T47D (cell line): ENCODE data around the gene NOTCH4.

Experiments
- DNase-seq, 2 experiments: peaks; one replicate each; pipeline versions ENCODE4 v3.0.0 to v3.0.0-alpha.2; 2011 to 2012; ENCODE audit warnings: low read depth in 1 of 2, low spot score in 1 of 2
- JUND ChIP-seq: IDR thresholded peaks from 2 replicates; pipeline ENCODE4 v1.6.1; 2012; ENCODE audit warnings: low read depth
- in situ Hi-C: cut with HindIII; loops from 2 replicates; pipeline ENCODE4 v1.10.0; 2016; ENCODE audit warnings: low sequenced_read_pairs, low pct_unique_long_range_greater_than_20kb

The NOTCH4 gene

GRCh38 chr6:32170294-32170693 is 53.6 kb downstream of the NOTCH4 start:
- in situ Hi-C loops, result no loop called here
- TF ChIP-seq JUND, result no peak
- no peak for DNase-seq

GRCh38 chr6:32168807-32169591 is 54.9 kb downstream of the NOTCH4 start:
- in situ Hi-C loops, result no loop called here
- TF ChIP-seq JUND, result no peak
- no peak for DNase-seq

- no peak for DNase-seq
- in situ Hi-C loops, result no loop called here
- no peak for TF ChIP-seq JUND
Measured at GRCh38 chr6:32168350-32168749, 55.5 kb downstream of the NOTCH4 start.

DNA sequence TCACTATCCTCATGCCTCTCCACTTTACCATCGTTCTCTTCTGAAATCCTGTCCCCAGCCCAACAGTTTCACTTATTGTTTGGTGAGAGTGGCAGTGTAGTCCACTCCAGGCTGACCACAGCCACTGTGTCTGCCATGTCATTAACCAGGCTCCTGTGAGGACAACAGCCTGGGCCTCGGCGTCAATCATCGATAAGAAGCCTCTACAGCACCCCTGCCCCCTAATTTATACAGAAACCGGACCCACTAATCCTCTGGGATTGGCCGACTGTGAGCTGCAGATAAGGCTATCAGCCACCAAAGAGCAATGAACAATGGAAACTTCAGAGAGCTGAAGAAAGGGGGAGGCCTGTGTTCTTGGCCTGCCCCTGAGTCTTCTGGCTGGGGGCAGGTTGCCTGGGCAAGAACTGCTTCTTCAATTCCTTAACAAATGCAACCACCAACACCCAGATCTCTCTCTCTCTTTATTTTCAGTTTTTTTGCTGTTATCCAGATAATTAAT is 56.1 kb downstream of the NOTCH4 start:
- TF ChIP-seq JUND, result no peak
- DNase-seq, result no peak
- in situ Hi-C loops, result no loop called here

- no peak for DNase-seq
- TF ChIP-seq JUND, result no peak
- in situ Hi-C loops, result no loop called here
Measured at GRCh38 chr6:32167154-32167760, 56.6 kb downstream of the NOTCH4 start.

DNA sequence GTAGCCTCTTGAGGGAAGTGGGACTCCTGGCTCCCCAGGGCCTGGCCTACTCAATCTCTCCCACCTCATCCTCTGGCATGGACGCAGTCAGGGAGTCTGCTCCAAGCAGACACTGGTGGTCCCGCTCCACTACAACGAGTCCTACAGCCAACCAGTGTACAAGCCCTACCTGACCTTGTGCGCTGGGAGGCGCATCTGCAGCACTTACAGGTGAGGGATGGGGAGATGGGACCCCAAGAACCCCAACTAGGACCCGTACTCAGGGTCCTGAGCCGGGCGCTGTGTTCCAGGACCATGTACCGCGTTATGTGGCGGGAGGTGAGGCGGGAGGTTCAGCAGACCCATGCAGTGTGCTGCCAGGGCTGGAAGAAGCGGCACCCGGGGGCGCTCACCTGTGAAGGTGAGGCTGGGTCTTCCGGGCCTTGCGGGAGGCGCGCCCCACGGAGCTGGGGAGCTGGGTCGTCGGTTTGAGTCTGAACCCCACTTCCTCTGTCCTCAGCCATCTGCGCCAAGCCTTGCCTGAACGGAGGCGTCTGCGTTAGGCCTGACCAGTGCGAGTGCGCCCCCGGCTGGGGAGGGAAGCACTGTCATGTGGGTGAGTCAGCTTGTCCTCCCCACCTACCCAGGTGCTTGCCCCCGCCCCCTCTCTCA is 57.3 kb downstream of the NOTCH4 start:
- DNase-seq, result no peak
- in situ Hi-C loops, result no loop called here
- TF ChIP-seq JUND, result no peak

DNA sequence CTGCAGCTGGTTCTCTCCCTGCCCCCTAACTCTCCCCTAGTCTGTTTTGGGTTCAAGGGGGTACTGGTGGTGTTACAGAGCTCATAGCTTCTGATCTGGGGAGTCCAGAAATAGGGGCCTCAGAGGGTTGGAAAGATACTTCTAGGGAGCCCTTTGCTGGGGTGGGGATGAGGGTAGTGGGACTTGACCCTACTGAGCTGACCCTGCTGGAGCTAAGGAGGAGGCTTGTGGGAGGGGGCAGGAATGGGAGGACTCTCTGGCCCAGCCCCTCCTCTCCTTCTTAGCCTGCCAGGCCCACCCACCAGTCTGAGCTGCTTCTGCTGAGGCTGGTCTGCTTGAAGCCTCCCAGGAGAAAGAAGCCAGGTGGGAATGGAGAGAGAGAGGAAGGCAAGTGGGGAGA is 59.6 kb downstream of the NOTCH4 start, which contains the start of gene EGFL8:
TSS of gene EGFL8 (plus strand) at position 301 of the 400 bp plus-strand sequence. CDS start 1,571 bp downstream, outside the sequence.
- in situ Hi-C loops, result no loop called here
- TF ChIP-seq JUND, result no peak
- DNase-seq, result no peak

DNA sequence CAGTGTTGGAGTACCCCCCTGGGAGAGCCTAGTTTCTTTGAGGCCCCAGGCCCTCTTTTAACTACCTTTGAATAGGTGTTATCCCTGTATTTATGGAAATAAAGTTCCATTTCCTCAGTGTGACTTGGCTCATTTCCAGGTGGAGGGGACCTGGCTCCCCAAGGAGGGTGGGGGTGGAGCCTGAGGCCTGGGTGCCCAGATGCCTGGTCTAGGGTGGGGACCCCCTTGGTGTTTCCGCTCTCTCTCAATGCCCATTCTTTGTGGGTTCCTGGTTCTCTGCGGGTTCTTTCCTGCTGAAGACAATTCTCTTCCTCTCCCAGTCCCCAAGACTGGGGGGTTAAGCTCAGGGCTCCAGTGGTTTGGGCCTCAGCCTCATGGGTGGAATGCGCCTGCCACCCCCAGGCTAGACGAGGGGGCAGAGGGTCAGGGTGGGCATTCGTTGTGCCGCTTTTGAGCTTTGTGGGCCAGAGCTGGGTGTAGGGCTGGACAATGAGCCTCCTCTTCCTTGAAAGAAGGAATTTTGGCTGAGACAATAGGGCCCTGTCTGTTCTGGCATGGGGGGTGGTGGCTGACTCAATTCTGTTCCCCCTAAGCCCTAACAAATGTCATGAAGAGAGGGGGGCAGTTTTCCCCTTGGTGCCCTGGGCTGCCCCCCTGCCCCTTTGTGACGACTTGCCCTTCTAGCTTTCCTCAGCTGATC is 60.2 kb downstream of the NOTCH4 start:
- in situ Hi-C loops, result no loop called here
- no peak for DNase-seq
- no peak for TF ChIP-seq JUND

GRCh38 chr6:32158052-32158451 is 65.8 kb downstream of the NOTCH4 start:
- DNase-seq, result no peak
- in situ Hi-C loops, result no loop called here
- TF ChIP-seq JUND, result no peak

DNA sequence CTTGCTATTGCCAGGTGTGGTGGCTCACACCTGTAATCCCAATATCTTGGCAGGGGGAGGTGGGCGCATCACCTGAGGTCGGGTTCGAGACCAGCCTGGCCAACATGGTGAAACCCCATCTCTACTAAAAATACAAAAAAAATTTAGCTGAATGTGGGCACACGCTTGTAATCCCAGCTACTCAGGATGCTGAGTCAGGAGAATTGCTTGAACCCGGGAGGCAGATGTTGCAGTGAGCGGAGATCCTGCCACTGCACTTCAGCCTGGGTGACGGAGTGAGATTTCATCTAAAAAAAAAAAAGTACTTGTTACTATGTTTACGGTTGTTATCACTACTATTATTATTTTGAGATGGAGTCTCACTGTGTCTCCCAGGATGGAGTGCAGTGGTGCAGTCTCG is 67.0 kb downstream of the NOTCH4 start:
- in situ Hi-C loops, result no loop called here
- TF ChIP-seq JUND, result no peak
- no peak for DNase-seq

GRCh38 chr6:32154514-32155161 is 69.2 kb downstream of the NOTCH4 start:
- in situ Hi-C loops, result no loop called here
- no peak for TF ChIP-seq JUND
- DNase-seq, result peak; percentile 79 to 90
